Parathyroid adenoma (tissue), 2 donors: Measurements from ENCODE around the gene LHFPL6.

Experiments
- H2AFZ ChIP-seq: fragments of 300-600 bp; sonication (generic); one replicate; pipeline ENCODE4 v1.7.0; 2017; ENCODE audit warnings: antibody characterized with exemption, mild to moderate bottlenecking
- H3K27ac ChIP-seq: fragments of 300-600 bp; sonication (generic); one replicate; pipeline ENCODE4 v1.7.0; 2017
- H3K27me3 ChIP-seq: fragments of 300-600 bp; sonication (generic); one replicate; pipeline ENCODE4 v1.7.0; 2017; ENCODE audit warnings: low read length; ENCODE audit not compliant: control insufficient read depth, insufficient read depth
- H3K36me3 ChIP-seq: fragments of 300-600 bp; sonication (generic); one replicate; pipeline ENCODE4 v1.7.0; 2017; ENCODE audit warnings: low read length; ENCODE audit not compliant: control insufficient read depth, insufficient read depth
- H3K4me1 ChIP-seq: fragments of 300-600 bp; sonication (generic); one replicate; pipeline ENCODE4 v1.7.0; 2017; ENCODE audit warnings: control low read depth
- H3K4me2 ChIP-seq: fragments of 300-600 bp; sonication (generic); one replicate; pipeline ENCODE4 v1.7.0; 2017; ENCODE audit warnings: low read length
- H3K4me3 ChIP-seq: fragments of 300-600 bp; sonication (generic); one replicate; pipeline ENCODE4 v1.7.0; 2017; ENCODE audit warnings: low read depth, low read length
- H3K79me2 ChIP-seq: fragments of 300-600 bp; sonication (generic); one replicate; pipeline ENCODE4 v1.7.0; 2017; ENCODE audit warnings: control low read depth
- H3K9ac ChIP-seq: fragments of 300-600 bp; sonication (generic); one replicate; pipeline ENCODE4 v1.7.0; 2017; ENCODE audit warnings: mild to moderate bottlenecking
- H3K9me3 ChIP-seq: fragments of 300-600 bp; sonication (generic); one replicate; pipeline ENCODE4 v1.7.0; 2017; ENCODE audit warnings: low read length; ENCODE audit not compliant: control insufficient read depth
- TF ChIP-seq, protein P1 (sequence below): fragments of 300-600 bp; sonication (generic); IDR thresholded peaks from one replicate; pipeline ENCODE4 v1.7.0; 2017; ENCODE audit warnings: antibody characterized with exemption, mild to moderate bottlenecking
- donor health status: primary hyperparathyroidism.

LHFPL6 gene

DNA sequence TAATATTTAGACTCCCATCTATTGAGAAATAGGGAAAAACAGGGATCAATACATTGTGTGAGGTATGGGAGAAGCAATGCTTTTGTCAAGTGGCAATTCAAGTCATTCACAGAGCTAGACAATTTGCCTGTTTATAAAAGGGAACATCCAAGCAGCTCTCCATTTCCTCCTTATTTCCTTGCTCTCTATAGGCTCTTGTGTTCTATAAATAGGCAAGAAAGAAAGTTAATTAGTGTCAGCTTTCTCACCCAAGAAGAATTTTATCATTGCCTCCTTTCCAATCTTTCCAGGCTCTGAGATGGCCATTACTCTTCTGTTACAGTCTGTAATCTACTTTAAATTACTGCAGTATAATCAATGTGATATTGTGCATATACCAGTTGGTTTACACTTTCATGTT is 199.9 kb downstream of the LHFPL6 start:
- no peak overlapping the region for H2AFZ ChIP-seq
- no peaks in the 10 kb centered on the region for H3K4me1 ChIP-seq
- no peak overlapping the region for H3K4me3 ChIP-seq
- H3K4me2 ChIP-seq, result no peak overlapping the region
- H3K36me3 ChIP-seq, result no peaks in the 10 kb centered on the region
- H3K27me3 ChIP-seq, result no peaks in the 10 kb centered on the region
- no peak overlapping the region for H3K9ac ChIP-seq
- no peaks in the 10 kb centered on the region for H3K9me3 ChIP-seq
- TF ChIP-seq, protein P1, sequence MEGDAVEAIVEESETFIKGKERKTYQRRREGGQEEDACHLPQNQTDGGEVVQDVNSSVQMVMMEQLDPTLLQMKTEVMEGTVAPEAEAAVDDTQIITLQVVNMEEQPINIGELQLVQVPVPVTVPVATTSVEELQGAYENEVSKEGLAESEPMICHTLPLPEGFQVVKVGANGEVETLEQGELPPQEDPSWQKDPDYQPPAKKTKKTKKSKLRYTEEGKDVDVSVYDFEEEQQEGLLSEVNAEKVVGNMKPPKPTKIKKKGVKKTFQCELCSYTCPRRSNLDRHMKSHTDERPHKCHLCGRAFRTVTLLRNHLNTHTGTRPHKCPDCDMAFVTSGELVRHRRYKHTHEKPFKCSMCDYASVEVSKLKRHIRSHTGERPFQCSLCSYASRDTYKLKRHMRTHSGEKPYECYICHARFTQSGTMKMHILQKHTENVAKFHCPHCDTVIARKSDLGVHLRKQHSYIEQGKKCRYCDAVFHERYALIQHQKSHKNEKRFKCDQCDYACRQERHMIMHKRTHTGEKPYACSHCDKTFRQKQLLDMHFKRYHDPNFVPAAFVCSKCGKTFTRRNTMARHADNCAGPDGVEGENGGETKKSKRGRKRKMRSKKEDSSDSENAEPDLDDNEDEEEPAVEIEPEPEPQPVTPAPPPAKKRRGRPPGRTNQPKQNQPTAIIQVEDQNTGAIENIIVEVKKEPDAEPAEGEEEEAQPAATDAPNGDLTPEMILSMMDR, result no peak
- H3K27ac ChIP-seq, result no peak overlapping the region
- H3K79me2 ChIP-seq, result no peaks in the 10 kb centered on the region

DNA sequence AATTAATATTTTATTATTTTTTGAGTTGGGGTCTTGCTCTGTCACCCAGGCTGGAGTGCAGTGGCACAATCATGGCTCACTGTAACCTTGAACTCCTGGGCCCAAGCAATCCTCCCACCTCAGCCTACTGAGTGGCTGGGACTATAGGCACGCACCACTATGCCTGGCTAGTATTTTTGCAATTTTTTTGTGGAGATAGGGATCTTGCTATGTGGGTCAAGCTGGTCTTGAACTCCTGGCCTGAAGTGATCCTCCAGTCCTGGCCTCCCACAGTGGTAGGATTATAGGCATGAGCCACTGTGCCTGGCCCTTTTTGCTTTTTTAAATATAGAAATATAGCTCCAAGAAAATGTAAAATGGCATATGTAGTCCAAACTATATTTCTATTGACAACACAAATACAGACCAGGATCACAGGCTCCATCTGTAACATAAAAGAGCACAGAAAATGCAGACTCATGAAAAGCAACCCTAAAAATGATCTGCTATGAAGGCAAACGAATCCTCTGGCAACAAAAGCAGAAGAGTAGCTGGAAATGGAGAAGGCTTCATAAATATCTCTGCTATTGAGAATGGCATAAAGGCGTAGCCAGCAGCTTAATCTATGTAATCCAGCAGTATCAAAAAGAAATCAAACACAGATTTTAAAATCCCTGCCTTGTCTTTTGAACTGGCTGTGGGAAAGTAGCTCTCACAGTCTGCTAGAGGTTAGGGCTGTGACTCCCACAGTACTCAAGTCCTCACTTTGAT is 200.6 kb downstream of the LHFPL6 start:
- Histone ChIP-seq H3K9me3 (no peaks in the 10 kb centered on the region), H3K27ac (no peak overlapping the region), H3K4me2 (no peak overlapping the region), H3K36me3 (no peaks in the 10 kb centered on the region), H2AFZ (no peak overlapping the region), H3K4me1 (no peaks in the 10 kb centered on the region), H3K27me3 (no peaks in the 10 kb centered on the region), H3K4me3 (no peak overlapping the region), H3K9ac (no peak overlapping the region), H3K79me2 (no peaks in the 10 kb centered on the region)
- TF ChIP-seq, protein P1, result no peak

DNA sequence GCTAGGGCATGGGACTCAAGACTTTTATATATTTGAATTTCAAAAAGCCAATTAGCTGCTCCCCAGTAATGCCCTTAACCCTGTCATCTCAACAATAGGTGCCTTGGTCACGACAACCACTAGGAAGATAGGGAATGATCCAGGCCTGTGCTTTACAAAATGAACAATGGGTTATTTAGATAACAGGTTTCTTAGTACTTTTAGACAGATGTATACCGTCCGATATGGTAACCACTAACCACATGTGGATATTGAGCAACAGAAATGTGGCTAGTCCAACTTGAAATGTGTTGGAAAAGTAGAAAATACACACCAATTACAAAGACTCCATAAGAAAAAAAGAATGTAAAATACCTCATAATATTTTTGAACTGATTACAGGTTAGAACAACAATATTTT is 201.2 kb downstream of the LHFPL6 start:
- Histone ChIP-seq H3K9me3 (no peaks in the 10 kb centered on the region), H3K4me2 (no peak overlapping the region), H2AFZ (no peak overlapping the region), H3K9ac (no peak overlapping the region), H3K36me3 (no peaks in the 10 kb centered on the region), H3K4me3 (no peak overlapping the region), H3K27me3 (no peaks in the 10 kb centered on the region), H3K4me1 (no peaks in the 10 kb centered on the region), H3K79me2 (no peaks in the 10 kb centered on the region), H3K27ac (no peak overlapping the region)
- TF ChIP-seq, protein P1, result no peak

DNA sequence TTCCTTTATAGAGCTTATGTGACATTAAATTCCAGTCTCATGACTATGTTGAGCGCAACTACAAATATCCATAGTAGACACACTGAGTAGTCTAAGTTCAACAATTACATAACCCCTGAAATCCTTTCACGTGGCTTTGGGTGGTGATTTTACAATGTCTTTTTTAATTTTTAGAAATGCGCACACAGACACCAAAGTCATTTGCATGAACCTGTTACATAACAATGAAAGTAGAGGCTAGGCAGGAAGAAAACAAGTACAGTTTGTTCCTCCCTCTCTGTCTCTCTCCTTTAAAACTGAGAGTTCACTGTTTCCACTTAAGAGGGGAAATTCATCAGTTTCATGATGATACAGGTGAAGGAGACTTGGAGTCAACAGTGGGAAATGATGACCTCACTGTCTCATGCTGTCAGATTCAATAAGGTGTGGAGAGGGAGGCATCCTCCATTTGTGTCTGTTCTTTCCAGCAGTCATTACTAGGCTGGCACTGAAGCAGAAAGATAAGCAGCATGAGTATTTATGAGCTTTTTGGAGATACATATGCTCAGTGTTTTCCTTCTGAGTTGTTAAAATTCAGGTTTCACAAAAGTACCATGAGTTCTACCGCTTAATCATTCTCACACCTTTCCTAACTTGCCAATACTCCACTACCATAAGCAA is 201.8 kb downstream of the LHFPL6 start:
- H3K79me2 ChIP-seq, result no peaks in the 10 kb centered on the region
- H3K27ac ChIP-seq, result no peak overlapping the region
- no peak overlapping the region for H3K9ac ChIP-seq
- no peak overlapping the region for H3K4me3 ChIP-seq
- no peak overlapping the region for H2AFZ ChIP-seq
- no peaks in the 10 kb centered on the region for H3K36me3 ChIP-seq
- H3K9me3 ChIP-seq, result no peaks in the 10 kb centered on the region
- TF ChIP-seq, protein P1, result no peak
- H3K4me2 ChIP-seq, result no peak overlapping the region
- H3K4me1 ChIP-seq, result no peaks in the 10 kb centered on the region
- no peaks in the 10 kb centered on the region for H3K27me3 ChIP-seq
